HEK293 (cell line): ENCODE data around the gene SP2.

Source experiments
- CTCF ChIA-PET: fragments of 350-600 bp; formaldehyde crosslinking; extraction: SDS; loops from one replicate; lab custom pipeline; 2021; ENCODE audit warnings: antibody characterized with exemption; lab: Yijun Ruan, JAX
- POLR2A ChIA-PET: fragments of 300-600 bp; formaldehyde crosslinking; extraction: SDS; loops from one replicate; lab custom pipeline; 2020; ENCODE audit warnings: antibody characterized with exemption, inconsistent platforms; lab: Yijun Ruan, JAX
- H3K27ac ChIP-seq: fragments of 200-500 bp; sonication (Bioruptor generic); 2 replicates; pipeline ENCODE4 v1.5.1; 2014; ENCODE audit warnings: low read depth, low read length, control low read depth, inconsistent platforms; ENCODE audit errors: extremely low read depth
- H3K36me3 ChIP-seq, 2 experiments: fragments of 200-500 bp in 1 of 2; sonication (Bioruptor generic) in 1 of 2; 1 replicate in 1 of 2; 2 replicates in 1 of 2; pipeline ENCODE4 v1.5.1; 2014 to 2017; ENCODE audit warnings: inconsistent platforms in 2 of 2, low read length in 2 of 2; ENCODE audit not compliant: control insufficient read depth in 2 of 2, insufficient read depth in 1 of 2
- H3K4me1 ChIP-seq: fragments of 200-500 bp; sonication (Bioruptor generic); 2 replicates; pipeline ENCODE4 v1.5.1; 2014; ENCODE audit warnings: mild to moderate bottlenecking, low read length, inconsistent platforms; ENCODE audit not compliant: control insufficient read depth, insufficient read depth
- H3K4me3 ChIP-seq: 2 replicates; pipeline ENCODE4 v1.5.1; 2011; ENCODE audit warnings: low read depth, mild to moderate bottlenecking, control low read depth, low read length, moderate library complexity
- H3K9me3 ChIP-seq: fragments of 200-500 bp; sonication (Bioruptor generic); 2 replicates; pipeline ENCODE4 v1.5.1; 2014; ENCODE audit warnings: low read depth, low read length, inconsistent platforms; ENCODE audit not compliant: control insufficient read depth, insufficient read depth
- BCL11B ChIP-seq: fragments of 450-650 bp; formaldehyde crosslinking; IDR thresholded peaks from 2 replicates; pipeline ENCODE4 v1.5.1; 2016; ENCODE audit warnings: low read depth, missing biosample characterization, missing genetic modification characterization
- EGR2 ChIP-seq: fragments of 450-650 bp; formaldehyde crosslinking; IDR thresholded peaks from 2 replicates; pipeline ENCODE4 v1.5.1; 2016; ENCODE audit warnings: low read depth, missing biosample characterization, missing genetic modification characterization
- FEZF1 ChIP-seq: fragments of 450-650 bp; formaldehyde crosslinking; IDR thresholded peaks from 2 replicates; pipeline ENCODE4 v1.5.1; 2016; ENCODE audit warnings: missing biosample characterization, missing genetic modification characterization
- GLI2 ChIP-seq: fragments of 450-650 bp; formaldehyde crosslinking; IDR thresholded peaks from 2 replicates; pipeline ENCODE4; 2017; ENCODE audit warnings: missing biosample characterization, missing genetic modification characterization, low read depth, borderline replicate concordance
- IKZF3 ChIP-seq: fragments of 450-650 bp; IDR thresholded peaks from 2 replicates; pipeline ENCODE4 v1.5.0; 2018; ENCODE audit warnings: missing biosample characterization, mild to moderate bottlenecking, missing genetic modification characterization, moderate library complexity
- INSM2 ChIP-seq: fragments of 450-650 bp; formaldehyde crosslinking; IDR thresholded peaks from 2 replicates; pipeline ENCODE4 v1.5.1; 2016; ENCODE audit warnings: missing biosample characterization, missing genetic modification characterization
- KLF1 ChIP-seq: fragments of 450-650 bp; formaldehyde crosslinking; IDR thresholded peaks from 2 replicates; pipeline ENCODE4 v1.5.1; 2016; ENCODE audit warnings: missing biosample characterization, missing genetic modification characterization
- KLF17 ChIP-seq: fragments of 450-650 bp; formaldehyde crosslinking; IDR thresholded peaks from 2 replicates; pipeline ENCODE4 v1.5.1; 2016; ENCODE audit warnings: missing biosample characterization, missing genetic modification characterization
- MYNN ChIP-seq: fragments of 450-650 bp; formaldehyde crosslinking; IDR thresholded peaks from 2 replicates; pipeline ENCODE4 v1.5.1; 2016; ENCODE audit warnings: missing biosample characterization, missing genetic modification characterization, borderline replicate concordance
- TCF7L2 ChIP-seq: IDR thresholded peaks from 2 replicates; pipeline ENCODE4 v1.6.1; 2011; ENCODE audit warnings: low read depth, mild to moderate bottlenecking, inconsistent platforms, low read length, moderate library complexity, borderline replicate concordance
- ZFP41 ChIP-seq: fragments of 450-650 bp; formaldehyde crosslinking; IDR thresholded peaks from 2 replicates; pipeline ENCODE4 v1.5.1; 2016; ENCODE audit warnings: missing biosample characterization, missing genetic modification characterization, borderline replicate concordance
- ZNF280D ChIP-seq: fragments of 450-650 bp; formaldehyde crosslinking; IDR thresholded peaks from 2 replicates; pipeline ENCODE4 v1.5.1; 2016; ENCODE audit warnings: missing biosample characterization, missing genetic modification characterization
- ZNF341 ChIP-seq: fragments of 450-650 bp; formaldehyde crosslinking; IDR thresholded peaks from 2 replicates; pipeline ENCODE4; 2016; ENCODE audit warnings: low read depth, missing biosample characterization, missing genetic modification characterization
- ZNF423 ChIP-seq: fragments of 450-650 bp; formaldehyde crosslinking; IDR thresholded peaks from 2 replicates; pipeline ENCODE4 v1.5.1; 2016; ENCODE audit warnings: missing biosample characterization, missing genetic modification characterization
- ZNF48 ChIP-seq: fragments of 450-650 bp; formaldehyde crosslinking; IDR thresholded peaks from 2 replicates; pipeline ENCODE4 v1.5.1; 2016; ENCODE audit warnings: missing biosample characterization, missing genetic modification characterization
- TF ChIP-seq, protein P1 (sequence below): fragments of 450-650 bp; formaldehyde crosslinking; IDR thresholded peaks from 2 replicates; pipeline ENCODE4 v1.5.1; 2016; ENCODE audit warnings: missing biosample characterization, missing genetic modification characterization
- TF ChIP-seq, protein P2 (sequence below): fragments of 450-650 bp; formaldehyde crosslinking; IDR thresholded peaks from 2 replicates; pipeline ENCODE4 v1.5.1; 2016; ENCODE audit warnings: missing biosample characterization, missing genetic modification characterization

SP2 gene

GRCh38 chr17:47959825-47960655 lies 64.0 kb downstream of the SP2 start (continued):
- no peak for TF ChIP-seq ZNF280D (tag by site-specific recombination)
- no peak for TF ChIP-seq ZNF341 (tag by site-specific recombination)
- no peak for TF ChIP-seq KLF17
- TF ChIP-seq BCL11B (tag by site-specific recombination), result no peak
- no peak for TF ChIP-seq ZNF423

DNA sequence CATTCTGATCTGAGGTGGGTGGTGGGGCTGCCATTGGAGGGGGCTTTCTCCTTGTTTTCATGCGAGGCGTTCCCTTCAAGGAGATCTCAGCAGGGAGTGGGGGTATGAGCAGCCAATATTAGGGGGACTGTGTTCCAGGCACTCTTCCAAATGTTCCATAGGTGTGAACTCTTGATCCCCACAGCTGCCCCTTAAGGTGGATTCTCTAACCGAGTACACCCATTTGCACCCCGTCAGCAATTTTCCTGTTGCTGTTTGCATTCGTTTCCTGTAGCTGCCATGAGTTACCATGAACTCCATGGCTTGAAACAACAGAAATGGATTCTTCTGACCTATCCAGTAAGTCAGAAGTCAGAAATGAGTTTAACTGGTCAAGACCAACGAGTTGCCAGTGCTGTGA lies 65.4 kb downstream of the SP2 start:
- Histone ChIP-seq H3K9me3 (no peaks in the 10 kb centered on the region), H3K4me1 (peaks cover 24% of the 10 kb centered on the region), H3K4me3 (no peak overlapping the region), H3K27ac (no peak overlapping the region), H3K36me3 (no peaks in the 10 kb centered on the region)
- POLR2A ChIA-PET, result interaction anchor here (0.8 kb wide), 1 partner anchor 9 kb away, joined by 5 read pairs; the partner anchor contains the start of gene CDK5RAP3
- TF ChIP-seq ZFP41, result no peak
- no peak for TF ChIP-seq INSM2
- no peak for TF ChIP-seq ZNF48 (tag by site-specific recombination)
- TF ChIP-seq, protein P1, sequence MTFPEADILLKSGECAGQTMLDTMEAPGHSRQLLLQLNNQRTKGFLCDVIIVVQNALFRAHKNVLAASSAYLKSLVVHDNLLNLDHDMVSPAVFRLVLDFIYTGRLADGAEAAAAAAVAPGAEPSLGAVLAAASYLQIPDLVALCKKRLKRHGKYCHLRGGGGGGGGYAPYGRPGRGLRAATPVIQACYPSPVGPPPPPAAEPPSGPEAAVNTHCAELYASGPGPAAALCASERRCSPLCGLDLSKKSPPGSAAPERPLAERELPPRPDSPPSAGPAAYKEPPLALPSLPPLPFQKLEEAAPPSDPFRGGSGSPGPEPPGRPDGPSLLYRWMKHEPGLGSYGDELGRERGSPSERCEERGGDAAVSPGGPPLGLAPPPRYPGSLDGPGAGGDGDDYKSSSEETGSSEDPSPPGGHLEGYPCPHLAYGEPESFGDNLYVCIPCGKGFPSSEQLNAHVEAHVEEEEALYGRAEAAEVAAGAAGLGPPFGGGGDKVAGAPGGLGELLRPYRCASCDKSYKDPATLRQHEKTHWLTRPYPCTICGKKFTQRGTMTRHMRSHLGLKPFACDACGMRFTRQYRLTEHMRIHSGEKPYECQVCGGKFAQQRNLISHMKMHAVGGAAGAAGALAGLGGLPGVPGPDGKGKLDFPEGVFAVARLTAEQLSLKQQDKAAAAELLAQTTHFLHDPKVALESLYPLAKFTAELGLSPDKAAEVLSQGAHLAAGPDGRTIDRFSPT (tag by site-specific recombination), result no peak
- TF ChIP-seq GLI2 (tag by site-specific recombination), result no peak
- TF ChIP-seq FEZF1 (tag by site-specific recombination), result no peak
- TF ChIP-seq KLF1 (tag by site-specific recombination), result no peak
- no peak for TF ChIP-seq IKZF3
- TF ChIP-seq MYNN (tag by site-specific recombination), result no peak
- TF ChIP-seq, protein P2, sequence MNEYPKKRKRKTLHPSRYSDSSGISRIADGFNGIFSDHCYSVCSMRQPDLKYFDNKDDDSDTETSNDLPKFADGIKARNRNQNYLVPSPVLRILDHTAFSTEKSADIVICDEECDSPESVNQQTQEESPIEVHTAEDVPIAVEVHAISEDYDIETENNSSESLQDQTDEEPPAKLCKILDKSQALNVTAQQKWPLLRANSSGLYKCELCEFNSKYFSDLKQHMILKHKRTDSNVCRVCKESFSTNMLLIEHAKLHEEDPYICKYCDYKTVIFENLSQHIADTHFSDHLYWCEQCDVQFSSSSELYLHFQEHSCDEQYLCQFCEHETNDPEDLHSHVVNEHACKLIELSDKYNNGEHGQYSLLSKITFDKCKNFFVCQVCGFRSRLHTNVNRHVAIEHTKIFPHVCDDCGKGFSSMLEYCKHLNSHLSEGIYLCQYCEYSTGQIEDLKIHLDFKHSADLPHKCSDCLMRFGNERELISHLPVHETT, result no peak
- TF ChIP-seq TCF7L2, result no peak
- no peak for TF ChIP-seq EGR2 (tag by site-specific recombination)
- CTCF ChIA-PET, result interaction anchor here (0.6 to 22.4 kb wide), 6 partner anchors 13 to 1425 kb away, joined by 3 to 592 read pairs (median 3); partner anchors contain the start of genes CDK5RAP3 and SP6
